VCaP (cell line): ENCODE data around the gene SPATA3.
"Not testable (repeated sequence)": the region's sequence is repeated elsewhere in the genome, so short reads cannot be mapped to it uniquely, and the experiment has no call there.

Experiments
- H3K27ac ChIP-seq: fragments of 450-650 bp; 2 replicates; pipeline ENCODE4 v1.5.1; 2017
- TF ChIP-seq, protein P1 (sequence below): fragments of 450-650 bp; conservative IDR thresholded peaks from 2 replicates; pipeline ENCODE4 v1.5.1; 2017; ENCODE audit warnings: mild to moderate bottlenecking, moderate library complexity

Gene SPATA3

DNA sequence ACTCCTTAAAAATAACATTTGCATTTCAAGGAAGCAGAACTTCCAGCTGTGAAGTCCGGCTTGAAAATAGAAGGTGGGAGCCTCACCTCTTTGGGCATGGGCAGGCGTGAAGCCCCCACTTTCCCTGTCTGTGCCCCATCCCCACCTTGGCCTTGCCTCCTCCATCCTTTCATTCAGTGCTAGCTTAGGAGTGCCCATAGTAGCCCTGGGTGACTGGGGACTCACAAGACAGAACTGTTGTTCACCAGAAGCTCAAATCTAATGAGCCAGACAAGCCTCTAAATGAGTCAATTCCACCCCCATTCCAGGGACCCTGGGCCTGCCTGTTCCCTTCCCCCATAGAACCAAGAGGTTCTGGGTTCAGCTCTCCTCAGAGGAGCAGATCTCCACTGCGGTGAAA, 20.0 kb downstream of the SPATA3 start:
- no peak overlapping the region for H3K27ac ChIP-seq
- TF ChIP-seq, protein P1, sequence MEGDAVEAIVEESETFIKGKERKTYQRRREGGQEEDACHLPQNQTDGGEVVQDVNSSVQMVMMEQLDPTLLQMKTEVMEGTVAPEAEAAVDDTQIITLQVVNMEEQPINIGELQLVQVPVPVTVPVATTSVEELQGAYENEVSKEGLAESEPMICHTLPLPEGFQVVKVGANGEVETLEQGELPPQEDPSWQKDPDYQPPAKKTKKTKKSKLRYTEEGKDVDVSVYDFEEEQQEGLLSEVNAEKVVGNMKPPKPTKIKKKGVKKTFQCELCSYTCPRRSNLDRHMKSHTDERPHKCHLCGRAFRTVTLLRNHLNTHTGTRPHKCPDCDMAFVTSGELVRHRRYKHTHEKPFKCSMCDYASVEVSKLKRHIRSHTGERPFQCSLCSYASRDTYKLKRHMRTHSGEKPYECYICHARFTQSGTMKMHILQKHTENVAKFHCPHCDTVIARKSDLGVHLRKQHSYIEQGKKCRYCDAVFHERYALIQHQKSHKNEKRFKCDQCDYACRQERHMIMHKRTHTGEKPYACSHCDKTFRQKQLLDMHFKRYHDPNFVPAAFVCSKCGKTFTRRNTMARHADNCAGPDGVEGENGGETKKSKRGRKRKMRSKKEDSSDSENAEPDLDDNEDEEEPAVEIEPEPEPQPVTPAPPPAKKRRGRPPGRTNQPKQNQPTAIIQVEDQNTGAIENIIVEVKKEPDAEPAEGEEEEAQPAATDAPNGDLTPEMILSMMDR: no peak

DNA sequence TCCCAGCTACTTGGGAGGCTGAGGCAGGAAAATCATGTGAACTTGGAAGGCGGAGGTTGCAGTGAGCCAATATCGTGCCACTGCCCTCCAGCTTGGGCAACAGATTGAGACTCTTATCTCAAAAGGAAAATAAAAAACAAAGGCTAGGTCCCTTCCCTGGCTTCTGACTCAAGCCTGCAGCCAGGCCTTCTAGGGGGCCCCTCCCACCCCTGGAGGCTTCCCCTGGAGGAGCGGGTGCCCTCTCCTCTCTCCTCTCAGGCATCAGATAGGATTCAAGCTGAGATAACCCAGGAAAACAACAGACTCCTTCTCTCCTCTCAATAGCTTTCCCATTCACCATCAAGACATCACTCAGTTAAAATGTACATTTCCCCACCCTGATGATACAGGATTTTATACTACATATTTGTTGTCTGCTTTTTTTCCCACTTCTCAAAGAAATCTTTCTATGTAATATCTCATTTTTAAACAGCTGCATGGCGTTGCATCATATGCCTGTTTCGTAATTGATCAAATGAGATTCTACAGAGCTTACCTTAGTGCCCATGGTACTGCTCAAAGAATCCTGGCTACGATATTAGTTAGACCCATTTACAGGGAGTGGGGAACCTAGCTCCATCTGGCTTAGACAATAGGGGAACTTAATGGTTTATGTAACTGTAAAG, 20.8 kb downstream of the SPATA3 start:
- TF ChIP-seq, protein P1: no peak
- H3K27ac ChIP-seq: no peak overlapping the region

DNA sequence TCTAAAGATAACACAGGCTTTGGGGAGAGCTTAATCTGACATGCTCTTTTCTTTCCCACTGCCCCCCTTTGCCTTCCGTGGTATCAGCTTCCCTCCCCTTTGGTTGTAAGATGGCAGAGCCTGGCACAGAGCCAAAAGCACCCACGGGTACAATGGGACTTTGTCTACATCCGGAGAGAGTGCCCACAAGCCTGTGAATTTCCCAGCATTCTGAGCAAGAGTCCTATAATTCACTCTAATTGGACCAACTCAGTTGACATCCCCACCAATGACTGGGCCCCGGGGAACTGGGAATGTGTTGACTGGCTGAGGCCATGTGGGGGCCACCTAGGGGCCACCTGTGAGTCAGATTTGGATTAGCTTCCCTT, 21.3 kb downstream of the SPATA3 start:
- H3K27ac ChIP-seq: no peak overlapping the region
- TF ChIP-seq, protein P1: no peak

DNA sequence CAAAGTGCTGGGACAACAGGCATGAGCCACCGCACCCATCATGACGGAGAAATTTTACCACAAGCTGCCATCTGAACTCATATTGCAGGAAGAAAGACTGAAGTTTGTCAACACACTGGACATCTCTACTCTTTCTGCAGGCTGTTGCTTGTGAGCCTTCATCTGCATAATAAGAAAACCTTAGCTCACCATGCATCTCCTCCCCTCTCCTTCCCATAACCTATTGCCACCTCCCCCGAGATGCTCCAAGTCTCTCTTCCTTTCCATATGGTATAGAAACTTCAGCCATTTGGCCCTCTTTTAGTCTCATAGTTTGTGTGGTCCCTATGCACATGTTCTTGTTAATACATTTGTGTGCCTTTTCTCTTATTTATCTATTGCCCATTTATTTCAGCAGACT, 22.3 kb downstream of the SPATA3 start:
- TF ChIP-seq, protein P1: no peak
- no peak overlapping the region for H3K27ac ChIP-seq

DNA sequence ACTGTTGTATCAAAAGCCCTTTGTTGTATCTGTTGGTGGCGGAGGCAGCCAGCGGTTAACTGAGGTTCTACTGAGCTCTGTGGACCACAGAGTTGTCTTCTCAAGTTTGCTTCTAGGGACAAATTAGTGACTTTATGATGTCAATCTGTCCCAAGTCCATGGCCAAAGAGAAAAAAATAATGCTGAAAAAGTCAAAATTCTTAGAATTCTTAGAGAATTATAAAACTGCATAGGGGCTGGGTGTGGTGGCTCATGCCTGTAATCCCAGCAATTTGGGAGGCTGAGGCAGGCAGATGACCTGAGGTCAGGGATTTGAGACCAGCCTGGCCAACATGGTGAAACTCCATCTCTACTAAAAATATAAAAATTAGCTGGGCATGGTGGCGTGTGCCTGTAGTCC, 29.1 kb downstream of the SPATA3 start:
- not testable (repeated sequence) for H3K27ac ChIP-seq

DNA sequence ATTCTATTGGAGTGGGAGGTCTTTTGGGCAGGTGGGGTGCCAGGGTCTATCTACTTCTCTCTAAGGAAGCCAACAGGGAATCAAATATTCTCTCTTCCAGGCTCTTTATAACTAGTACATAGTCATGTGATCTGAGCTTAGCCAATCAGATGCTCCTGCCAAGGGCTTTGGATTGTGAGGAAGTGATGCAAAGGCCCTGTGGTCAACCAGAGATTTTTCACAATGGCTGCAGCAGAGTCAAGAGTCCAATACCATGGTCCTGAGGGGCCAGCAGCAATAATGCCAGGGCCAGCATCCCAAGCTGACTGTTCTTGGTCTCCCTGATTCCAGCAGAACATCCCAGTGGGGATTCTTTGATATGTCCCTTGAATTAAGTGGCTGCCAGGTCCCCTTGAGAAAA, 33.0 kb downstream of the SPATA3 start:
- H3K27ac ChIP-seq: no peak overlapping the region
- TF ChIP-seq, protein P1: no peak

DNA sequence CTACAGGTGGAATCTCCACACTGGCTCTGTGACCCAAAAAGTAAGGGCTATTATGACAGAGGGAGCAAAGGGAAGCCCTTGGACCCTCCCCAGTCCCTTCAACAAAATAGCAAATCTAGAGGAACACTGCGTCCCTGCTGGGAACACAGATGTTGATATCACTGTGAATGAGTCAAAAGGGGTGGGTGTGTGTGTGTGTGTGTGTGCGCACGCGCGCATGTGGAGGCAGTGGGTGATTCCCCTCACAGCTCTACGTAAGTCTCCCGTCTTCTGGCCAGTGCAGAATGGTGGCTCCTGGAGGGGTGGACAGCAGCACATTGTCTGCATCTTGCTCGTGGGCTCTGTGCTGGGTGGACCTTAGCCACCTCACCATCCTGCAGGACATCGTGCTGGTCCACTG, 33.6 kb downstream of the SPATA3 start:
- no peak overlapping the region for H3K27ac ChIP-seq
- TF ChIP-seq, protein P1: no peak

DNA sequence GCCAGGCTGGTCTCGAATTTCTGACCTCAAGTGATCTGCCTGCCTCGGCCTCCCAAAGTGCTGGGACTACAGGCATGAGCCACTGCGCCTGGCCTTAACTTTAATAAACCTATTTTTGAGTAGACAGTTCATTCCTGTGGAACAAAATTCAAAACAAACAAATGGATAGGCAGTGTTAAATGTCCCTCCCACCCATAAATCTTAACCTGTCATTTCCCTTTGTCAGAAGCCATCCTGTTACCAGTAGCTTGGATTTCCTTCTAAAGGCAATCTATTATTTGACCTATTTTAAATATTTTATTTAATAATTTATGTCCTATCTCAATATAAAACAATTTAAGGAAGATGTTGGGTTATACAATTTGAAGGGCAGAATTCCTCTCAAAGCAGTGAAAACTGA, 34.8 kb downstream of the SPATA3 start:
- no peak overlapping the region for H3K27ac ChIP-seq
- TF ChIP-seq, protein P1: no peak
